IMR-90 (cell line): ENCODE data around the gene NXPH1. TPM values are rescaled to one million over a fixed set of nuclear protein-coding genes. Genes with fewer than 3 reads are reported as not detected.

Source experiments
- ATAC-seq: fragments of 200-7000 bp; cut with Tn5 transposase; 2 replicates; pipeline ENCODE4 v1.9.1; 2020; ENCODE audit warnings: low read depth, mild to moderate bottlenecking, moderate library complexity
- BruUV-seq: library from RNA; stranded (reverse); fragments of 400-500 nt; replicated peaks from 2 replicates; lab custom pipeline; 2021; lab: Mats Ljungman, UMichigan
- CTCF ChIA-PET: fragments of 300-600 bp; formaldehyde crosslinking; extraction: SDS; loops from one replicate; lab custom pipeline; 2021; ENCODE audit warnings: antibody characterized with exemption; lab: Yijun Ruan, JAX
- POLR2A ChIA-PET: fragments of 300-600 bp; sonication (Branson Sonifier 250); formaldehyde crosslinking; loops from one replicate; lab custom pipeline; 2022; ENCODE audit warnings: antibody characterized with exemption; ENCODE audit not compliant: unreplicated experiment; lab: Charles Lee
- DNase-seq: peaks from one replicate; pipeline ENCODE4 v3.0.0; 2013
- H2AFZ ChIP-seq: replicated peaks from 2 replicates; pipeline ENCODE3; 2013; ENCODE audit warnings: low read length, mild to moderate bottlenecking; ENCODE audit not compliant: poor library complexity
- H2AK5ac ChIP-seq: 2 replicates; pipeline ENCODE4 v1.6.1; 2013; ENCODE audit warnings: low read depth, low read length, inconsistent platforms
- H2AK9ac ChIP-seq: replicated peaks from 2 replicates; pipeline ENCODE3; 2013; ENCODE audit warnings: mild to moderate bottlenecking, low read depth, low read length, moderate library complexity; ENCODE audit not compliant: poor library complexity
- H2BK120ac ChIP-seq: 2 replicates; pipeline ENCODE4 v1.6.1; 2013; ENCODE audit warnings: low read depth, low read length, inconsistent platforms
- H2BK15ac ChIP-seq: 3 replicates; pipeline ENCODE4 v1.6.1; 2013; ENCODE audit warnings: low read depth, low read length, inconsistent platforms
- H2BK20ac ChIP-seq: 2 replicates; pipeline ENCODE4 v1.6.1; 2013; ENCODE audit warnings: low read depth, mild to moderate bottlenecking, inconsistent platforms, low read length, moderate library complexity
- H2BK5ac ChIP-seq: 2 replicates; pipeline ENCODE4 v1.6.1; 2013; ENCODE audit warnings: mild to moderate bottlenecking, low read depth, low read length, inconsistent platforms; ENCODE audit not compliant: poor library complexity, severe bottlenecking
- H3K14ac ChIP-seq: replicated peaks from 2 replicates; pipeline ENCODE4 v1.6.1; 2013; ENCODE audit warnings: low read depth, low read length, inconsistent platforms
- H3K18ac ChIP-seq: 2 replicates; pipeline ENCODE4 v1.6.1; 2013; ENCODE audit warnings: low read depth, low read length, control low read depth
- H3K23ac ChIP-seq: 2 replicates; pipeline ENCODE4 v1.6.1; 2013; ENCODE audit warnings: low read depth, low read length, inconsistent platforms
- H3K27ac ChIP-seq: 2 replicates; pipeline ENCODE4 v1.5.1; 2013; ENCODE audit warnings: mild to moderate bottlenecking, control low read depth, low read length; ENCODE audit not compliant: insufficient read depth
- H3K27me3 ChIP-seq: 2 replicates; pipeline ENCODE4 v1.6.1; 2013; ENCODE audit warnings: low read length; ENCODE audit not compliant: control insufficient read depth, insufficient read depth
- H3K36me3 ChIP-seq: 2 replicates; pipeline ENCODE4 v1.6.1; 2013; ENCODE audit warnings: low read length, mixed read lengths; ENCODE audit not compliant: control insufficient read depth, insufficient read depth
- H3K4ac ChIP-seq: 2 replicates; pipeline ENCODE4 v1.6.1; 2013; ENCODE audit warnings: low read depth, low read length, inconsistent platforms
- H3K4me1 ChIP-seq: 2 replicates; pipeline ENCODE4 v1.6.1; 2013; ENCODE audit warnings: low read length, mixed read lengths; ENCODE audit not compliant: control insufficient read depth, insufficient read depth
- H3K4me2 ChIP-seq: 2 replicates; pipeline ENCODE4 v1.6.1; 2013; ENCODE audit warnings: low read depth, mild to moderate bottlenecking, control low read depth, low read length, moderate library complexity
- H3K4me3 ChIP-seq: 2 replicates; pipeline ENCODE4 v1.5.1; 2013; ENCODE audit warnings: low read depth, mild to moderate bottlenecking, control low read depth, low read length, moderate library complexity; ENCODE audit not compliant: insufficient read depth
- H3K56ac ChIP-seq: 2 replicates; pipeline ENCODE4 v1.6.1; 2013; ENCODE audit warnings: low read length, inconsistent platforms; ENCODE audit not compliant: insufficient read depth; ENCODE audit errors: extremely low read depth
- H3K79me1 ChIP-seq, 2 experiments: 2 replicates each; pipeline ENCODE4 v1.6.1; 2013; ENCODE audit warnings: low read length in 2 of 2, inconsistent platforms in 1 of 2, low read depth in 1 of 2
- H3K9ac ChIP-seq: 2 replicates; pipeline ENCODE4 v1.6.1; 2013; ENCODE audit warnings: low read depth, low read length, control low read depth
- H3K9me1 ChIP-seq: 2 replicates; pipeline ENCODE4 v1.6.1; 2013; ENCODE audit warnings: low read length, inconsistent platforms; ENCODE audit not compliant: insufficient read depth
- H3K9me3 ChIP-seq: 2 replicates; pipeline ENCODE4 v1.6.1; 2013; ENCODE audit warnings: low read length; ENCODE audit not compliant: control insufficient read depth, insufficient read depth
- H4K20me1 ChIP-seq: 2 replicates; pipeline ENCODE4 v1.6.1; 2013; ENCODE audit warnings: low read length, inconsistent platforms; ENCODE audit not compliant: insufficient read depth
- H4K5ac ChIP-seq: 2 replicates; pipeline ENCODE4 v1.6.1; 2013; ENCODE audit warnings: mild to moderate bottlenecking, low read depth, low read length, control low read depth
- H4K8ac ChIP-seq, 2 experiments: 2 replicates each; pipeline ENCODE4 v1.6.1; 2013; ENCODE audit warnings: low read depth in 2 of 2, low read length in 2 of 2, control low read depth in 1 of 2, inconsistent platforms in 1 of 2
- H4K91ac ChIP-seq: 2 replicates; pipeline ENCODE4 v1.6.1; 2013; ENCODE audit warnings: low read depth, low read length, inconsistent platforms; ENCODE audit not compliant: insufficient read depth
- BHLHE40 ChIP-seq: fragments of 150-350 bp; IDR thresholded peaks from 2 replicates; pipeline ENCODE4 v1.6.1; 2016; ENCODE audit warnings: mild to moderate bottlenecking, low read depth, low read length
- CEBPB ChIP-seq: IDR thresholded peaks from 2 replicates; pipeline ENCODE4 v1.6.1; 2012; ENCODE audit warnings: low read depth, low read length, improper control_type of control experiment
- CHD1 ChIP-seq: IDR thresholded peaks from 2 replicates; pipeline ENCODE4 v1.6.1; 2012; ENCODE audit warnings: low read depth, low read length, improper control_type of control experiment
- CTCF ChIP-seq: conservative IDR thresholded peaks from 2 replicates; pipeline ENCODE4 v1.5.1; 2012; ENCODE audit warnings: mild to moderate bottlenecking, low read depth, low read length, improper control_type of control experiment
- ELK1 ChIP-seq: fragments of 150-350 bp; IDR thresholded peaks from 2 replicates; pipeline ENCODE4 v1.6.1; 2016; ENCODE audit warnings: low read depth, mild to moderate bottlenecking, low read length, moderate library complexity, borderline replicate concordance
- FOS ChIP-seq: fragments of 150-350 bp; IDR thresholded peaks from 2 replicates; pipeline ENCODE4 v1.6.1; 2016; ENCODE audit warnings: low read depth, low read length
- MAFK ChIP-seq: IDR thresholded peaks from 2 replicates; pipeline ENCODE4 v1.6.1; 2012; ENCODE audit warnings: low read depth, low read length, improper control_type of control experiment
- MAZ ChIP-seq: IDR thresholded peaks from 2 replicates; pipeline ENCODE4 v1.6.1; 2012; ENCODE audit warnings: low read depth, mild to moderate bottlenecking, low read length, improper control_type of control experiment, moderate library complexity, borderline replicate concordance
- MXI1 ChIP-seq: IDR thresholded peaks from 2 replicates; pipeline ENCODE4 v1.6.1; 2012; ENCODE audit warnings: low read depth, mild to moderate bottlenecking, low read length, moderate library complexity, borderline replicate concordance
- NFE2L2 ChIP-seq: fragments of 150-350 bp; IDR thresholded peaks from 2 replicates; pipeline ENCODE4 v1.6.1; 2016; ENCODE audit warnings: low read depth, mild to moderate bottlenecking, low read length
- RAD21 ChIP-seq: IDR thresholded peaks from 2 replicates; pipeline ENCODE4 v1.6.1; 2012; ENCODE audit warnings: low read length, improper control_type of control experiment
- RCOR1 ChIP-seq: IDR thresholded peaks from 2 replicates; pipeline ENCODE4 v1.6.1; 2012; ENCODE audit warnings: mild to moderate bottlenecking, low read length, improper control_type of control experiment; ENCODE audit not compliant: insufficient replicate concordance
- RFX5 ChIP-seq: IDR thresholded peaks from 2 replicates; pipeline ENCODE4 v1.8.0; 2012; ENCODE audit warnings: low read depth, mild to moderate bottlenecking, low read length, moderate library complexity
- SMC3 ChIP-seq: fragments of 150-350 bp; IDR thresholded peaks from 2 replicates; pipeline ENCODE4 v1.6.1; 2016; ENCODE audit warnings: low read depth, mild to moderate bottlenecking, antibody characterized with exemption, low read length, moderate library complexity
- USF2 ChIP-seq: fragments of 150-350 bp; IDR thresholded peaks from 2 replicates; pipeline ENCODE4 v1.6.1; 2017; ENCODE audit warnings: mild to moderate bottlenecking, antibody characterized with exemption, low read length, low read depth
- dilution Hi-C: fragments of 300-500 bp; cut with HindIII; formaldehyde crosslinking; loops from one replicate; pipeline ENCODE4 v1.14.3; 2018; ENCODE audit warnings: low sequenced_read_pairs; ENCODE audit not compliant: unreplicated experiment
- in situ Hi-C: fragments of 300-500 bp; cut with MboI; formaldehyde crosslinking; loops from 3 replicates; pipeline ENCODE4 v1.14.3; 2019; ENCODE audit warnings: low sequenced_read_pairs, inconsistent platforms, mixed read lengths
- intact Hi-C: fragments of 100-400 bp; cut with micrococcal nuclease; formaldehyde crosslinking; loops from 2 replicates; pipeline ENCODE4 v1.10.0; 2022
- polyA plus RNA-seq, 3 experiments: library from polyadenylated mRNA; depleted of rRNA; stranded (reverse); fragments of >200 nt; gene quantifications; 2 replicates each; pipeline ENCODE4 v1.2.3, GENCODE V29; 2012; ENCODE audit warnings: low replicate concordance in 1 of 3
- total RNA-seq: library from RNA; depleted of rRNA; stranded (reverse); fragments of >200 nt; gene quantifications from 2 replicates; pipeline ENCODE4 v1.2.3, GENCODE V29; 2012

NXPH1 gene
- total and polyA plus RNA-seq, 2 of the 4 experiments (the other 2 are of a cell fraction), result not detected

GRCh38 chr7:8591289-8591688 lies 157.9 kb downstream of the NXPH1 start:
- ATAC-seq (no peak), DNase-seq (no peak)
- Histone ChIP-seq H3K4ac (no peak overlapping the region), H2BK5ac (no peak overlapping the region), H3K4me3 (no peak overlapping the region), H2AK5ac (no peak overlapping the region), H3K14ac (no peak overlapping the region), H3K4me1 (no peaks in the 10 kb centered on the region), H3K27me3 (no peaks in the 10 kb centered on the region), H2BK15ac (no peak overlapping the region), H2BK120ac (no peak overlapping the region), H2BK20ac (no peak overlapping the region), H2AK9ac (no peak overlapping the region), H3K79me1 (no peaks in the 10 kb centered on the region), H3K36me3 (no peaks in the 10 kb centered on the region), H2AFZ (no peak overlapping the region), H4K5ac (no peak overlapping the region), H3K56ac (no peak overlapping the region), H3K9me1 (no peaks in the 10 kb centered on the region), H3K18ac (no peak overlapping the region), H4K91ac (no peak overlapping the region), H3K27ac (no peak overlapping the region), H4K20me1 (no peaks in the 10 kb centered on the region), H4K8ac (no peak overlapping the region), H3K23ac (no peak overlapping the region), H3K9me3 (peaks cover 10% of the 10 kb centered on the region; the same call in 1 of the 2 replicates), H3K9ac (no peak overlapping the region), H3K4me2 (no peak overlapping the region)
- ChIA-PET CTCF (no interaction called here), POLR2A (no interaction called here)
- no TSS peak for BruUV-seq
- in situ Hi-C loops (no loop called here), dilution Hi-C loops (no loop called here), intact Hi-C loops (no loop called here)
- no peak for TF ChIP-seq CTCF
- no peak for TF ChIP-seq MAZ
- TF ChIP-seq CHD1, result no peak
- TF ChIP-seq CEBPB, result no peak
- no peak for TF ChIP-seq USF2
- no peak for TF ChIP-seq NFE2L2
- TF ChIP-seq BHLHE40, result no peak
- TF ChIP-seq RAD21, result no peak
- no peak for TF ChIP-seq RCOR1
- TF ChIP-seq RFX5, result no peak
- no peak for TF ChIP-seq MAFK
- no peak for TF ChIP-seq ELK1
- no peak for TF ChIP-seq MXI1
- no peak for TF ChIP-seq FOS
- TF ChIP-seq SMC3, result no peak
